HG03025 (cell line): ENCODE results near the gene CKS1B.

ENCODE experiments used
- ATAC-seq: cut with Tn5 transposase; IDR thresholded peaks from one replicate; pipeline ENCODE4 v1.9.1; 2021; ENCODE audit warnings: mild to moderate bottlenecking, moderate library complexity; ENCODE audit not compliant: unreplicated experiment, low FRiP score

The CKS1B gene

GRCh38 chr1:155011004-155011416 is 36.5 kb downstream of the CKS1B start:
- ATAC-seq, result no peak

DNA sequence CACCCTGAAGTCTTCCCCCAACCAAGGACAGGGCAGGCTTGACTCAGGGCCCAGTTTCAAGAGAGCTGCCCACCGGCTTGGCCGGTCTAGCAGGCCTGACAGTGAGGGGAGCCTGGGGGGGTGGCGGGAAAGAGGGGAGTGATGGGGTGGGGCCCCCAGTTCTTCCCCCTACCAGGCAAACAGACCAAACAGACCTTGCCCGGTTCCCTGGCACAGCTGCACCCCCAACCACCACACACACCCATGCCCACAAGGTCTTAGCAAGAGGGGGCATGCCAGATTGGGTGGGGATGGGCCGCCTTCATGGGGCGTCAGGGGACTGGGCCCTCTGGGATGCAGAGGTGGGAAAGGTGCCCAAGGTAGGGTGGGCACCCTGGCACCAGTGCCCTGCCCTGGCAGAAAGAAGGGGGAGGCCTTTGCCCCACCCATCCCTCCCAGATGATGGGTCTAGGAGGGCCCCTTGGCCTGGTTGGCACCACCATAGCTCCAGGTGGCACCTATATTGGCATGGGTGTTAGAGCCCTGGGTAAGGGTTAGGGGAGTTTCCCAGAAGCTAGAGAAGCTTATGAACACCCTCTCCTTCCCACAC is 37.0 kb downstream of the CKS1B start:
- ATAC-seq, result no peak

- ATAC-seq, result no peak
Measured at GRCh38 chr1:155012026-155012546, 37.6 kb downstream of the CKS1B start.

- no peak for ATAC-seq
Measured at GRCh38 chr1:155012776-155013602, 38.5 kb downstream of the CKS1B start.

GRCh38 chr1:155013632-155014031 is 39.2 kb downstream of the CKS1B start:
- no peak for ATAC-seq

GRCh38 chr1:155014709-155015508 is 40.4 kb downstream of the CKS1B start:
- ATAC-seq, result no peak

- ATAC-seq, result no peak
Measured at GRCh38 chr1:155015527-155016230, 41.2 kb downstream of the CKS1B start.

- no peak for ATAC-seq
Measured at GRCh38 chr1:155016231-155016831, 41.9 kb downstream of the CKS1B start.

GRCh38 chr1:155017041-155017945 is 42.8 kb downstream of the CKS1B start:
- ATAC-seq, result peak; percentile 55

- no peak for ATAC-seq
Measured at GRCh38 chr1:155017946-155018316, 43.5 kb downstream of the CKS1B start.

- no peak for ATAC-seq
Measured at GRCh38 chr1:155018617-155019348, 44.3 kb downstream of the CKS1B start.

DNA sequence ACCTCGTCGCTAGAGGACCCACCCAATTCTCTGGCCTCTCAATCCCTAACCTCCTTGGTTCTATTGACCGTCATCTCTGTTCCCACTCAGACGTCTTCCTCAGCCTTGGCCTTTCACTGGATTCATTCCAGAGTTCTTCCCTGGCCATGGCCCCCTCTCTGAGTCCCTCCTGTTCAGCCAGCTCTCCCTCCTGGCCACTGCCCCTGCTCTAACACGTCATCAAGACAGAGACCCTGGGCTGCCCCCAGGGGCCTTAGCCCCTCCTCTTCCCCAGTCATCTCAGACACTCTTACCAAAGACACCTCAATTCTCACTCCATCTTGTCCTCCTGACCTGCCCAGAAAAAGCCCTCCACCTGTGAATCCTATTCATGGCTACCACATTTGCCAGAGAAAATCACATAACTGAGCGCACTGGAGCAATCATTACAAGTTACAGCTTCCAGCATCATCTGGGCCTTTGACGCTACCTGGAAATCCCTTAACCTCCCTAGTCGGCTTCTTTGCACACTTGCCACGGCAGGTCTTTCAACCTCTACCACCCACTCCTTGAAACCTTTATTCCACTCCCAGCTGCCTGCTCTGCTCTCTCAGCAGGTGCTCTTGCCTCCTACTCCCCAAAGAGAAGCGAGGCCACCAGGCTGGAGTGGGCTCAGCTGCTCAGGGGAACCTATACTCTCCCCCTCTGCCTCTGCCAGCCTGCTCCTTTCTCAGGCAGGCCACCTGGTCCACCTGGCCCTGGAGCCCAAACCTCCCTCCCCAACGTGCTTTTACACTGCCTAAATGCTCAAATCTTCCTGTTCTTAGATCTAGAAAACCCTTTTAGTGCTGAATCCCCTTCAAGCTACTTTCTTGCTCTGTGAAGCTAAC is 45.1 kb downstream of the CKS1B start:
- no peak for ATAC-seq

- no peak for ATAC-seq
Measured at GRCh38 chr1:155022136-155022926, 47.9 kb downstream of the CKS1B start.

DNA sequence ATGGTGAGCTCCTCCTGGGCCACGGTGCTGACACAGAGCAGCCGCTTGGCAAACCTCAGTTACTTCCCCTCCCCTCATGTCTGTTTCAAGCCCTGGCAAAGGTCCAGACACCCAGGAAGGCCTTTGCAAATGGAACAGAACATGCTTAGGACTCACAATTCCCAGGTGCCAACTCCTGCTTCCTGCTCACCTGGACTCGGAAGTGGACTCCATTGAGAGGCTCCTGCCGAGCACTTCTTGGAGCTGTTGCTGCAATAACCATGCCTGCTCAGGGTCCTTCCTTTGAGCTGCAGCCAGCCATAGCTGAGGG is 48.4 kb downstream of the CKS1B start:
- no peak for ATAC-seq

GRCh38 chr1:155023627-155024026 is 49.1 kb downstream of the CKS1B start:
- ATAC-seq, result no peak

GRCh38 chr1:155024315-155024714 is 49.8 kb downstream of the CKS1B start:
- no peak for ATAC-seq

GRCh38 chr1:155026154-155026553 is 51.7 kb downstream of the CKS1B start:
- no peak for ATAC-seq
